ENCODE data around the gene FBXW5. TPM values are rescaled to one million over a fixed set of nuclear protein-coding genes. Genes with fewer than 3 reads are reported as not detected.

FBXW5 gene
- total RNA-seq, 2 donors from 2014 or later = 199 to 304 TPM

DNA sequence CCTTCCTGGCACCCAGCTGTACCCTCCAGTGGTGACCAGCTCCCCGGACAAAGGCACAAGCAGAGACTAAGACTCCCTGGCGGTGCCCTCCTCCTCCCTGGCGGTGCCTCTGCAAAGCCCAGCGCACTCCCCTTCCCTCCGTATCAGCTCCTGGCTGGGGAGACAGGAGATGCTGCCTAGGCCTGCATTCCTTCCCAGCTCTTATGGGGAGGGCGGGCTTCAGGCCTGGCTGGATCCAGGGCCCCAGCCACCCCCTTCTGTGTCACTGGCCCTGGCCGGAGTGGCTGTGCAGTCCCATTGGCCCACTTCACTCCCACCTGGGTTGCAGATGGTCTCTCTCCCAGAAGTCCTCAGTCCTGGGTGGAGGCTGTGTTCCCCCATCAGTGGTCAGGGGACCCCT is 13.9 kb upstream of the FBXW5 start:
- TF ChIP-seq POLR2A (IDR thresholded peaks at IDR 0.05) = no peak
- TF ChIP-seq POLR2AphosphoS5 (IDR thresholded peaks at IDR 0.05) = no peak
- no peak for TF ChIP-seq CTCF (IDR thresholded peaks at IDR 0.05)
- 91% methylated on average over 7 of the region's 7 CpGs for WGBS
- Histone ChIP-seq H3K9me3 (no peaks in the 10 kb centered on the region), H3K4me1 (replicated peaks) (peaks cover 9% of the 10 kb centered on the region), H3K27ac (no peak overlapping the region), H3K36me3 (no peaks in the 10 kb centered on the region), H3K4me3 (no peak overlapping the region), H3K27me3 (replicated peaks; ENCODE audit: insufficient read depth) (no peaks in the 10 kb centered on the region)
- intact Hi-C loops (cut with DNase I) = no loop called here
- DNase-seq (ENCODE audit: low spot score) = no peak

DNA sequence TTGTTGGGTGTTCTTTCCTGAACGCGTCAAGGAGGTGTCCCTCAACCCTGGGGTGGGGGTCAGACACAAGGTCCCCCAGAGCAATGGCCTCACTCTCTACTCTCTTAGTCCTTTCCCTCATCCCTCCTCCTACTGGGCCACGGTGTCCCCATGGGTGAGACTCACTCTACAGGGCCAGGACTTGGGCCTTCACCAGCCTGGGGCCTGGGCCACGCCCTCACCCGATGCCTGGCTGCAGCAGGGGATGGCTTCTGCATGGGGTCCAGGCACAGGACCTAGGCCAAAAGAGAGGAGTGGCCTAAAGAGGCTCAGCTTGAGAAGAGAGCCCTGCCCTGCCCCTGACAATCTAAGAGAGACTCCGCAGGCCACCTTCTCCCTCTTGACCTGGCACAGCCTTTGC is 13.4 kb upstream of the FBXW5 start:
- H3K4me3 ChIP-seq = no peak overlapping the region
- no peaks in the 10 kb centered on the region for H3K27me3 ChIP-seq (replicated peaks; ENCODE audit: insufficient read depth)
- H3K27ac ChIP-seq = no peak overlapping the region
- no peaks in the 10 kb centered on the region for H3K9me3 ChIP-seq
- DNase-seq (ENCODE audit: low spot score) = no peak
- intact Hi-C loops (cut with DNase I) = no loop called here
- peaks cover 9% of the 10 kb centered on the region for H3K4me1 ChIP-seq (replicated peaks)
- TF ChIP-seq POLR2A (IDR thresholded peaks at IDR 0.05) = no peak
- no peak for TF ChIP-seq POLR2AphosphoS5 (IDR thresholded peaks at IDR 0.05)
- no peak for TF ChIP-seq CTCF (IDR thresholded peaks at IDR 0.05)
- H3K36me3 ChIP-seq = no peaks in the 10 kb centered on the region
- WGBS = 94% methylated on average over 6 of the region's 6 CpGs

GRCh38 chr9:136957461-136957860 is 12.9 kb upstream of the FBXW5 start:
- no peak for DNase-seq (ENCODE audit: low spot score)
- Histone ChIP-seq H3K9me3 (no peaks in the 10 kb centered on the region), H3K4me3 (no peak overlapping the region), H3K27ac (no peak overlapping the region), H3K4me1 (replicated peaks) (peaks cover 9% of the 10 kb centered on the region), H3K36me3 (no peaks in the 10 kb centered on the region), H3K27me3 (replicated peaks; ENCODE audit: insufficient read depth) (no peaks in the 10 kb centered on the region)
- TF ChIP-seq POLR2AphosphoS5 (IDR thresholded peaks at IDR 0.05) (no peak), CTCF (IDR thresholded peaks at IDR 0.05) (no peak), POLR2A (IDR thresholded peaks at IDR 0.05) (no peak)
- intact Hi-C loops (cut with DNase I) = no loop called here
- 94% methylated on average over 1 of the region's 1 CpG for WGBS

GRCh38 chr9:136956604-136957003 is 12.1 kb upstream of the FBXW5 start:
- Histone ChIP-seq H3K9me3 (no peaks in the 10 kb centered on the region), H3K4me1 (replicated peaks) (peaks cover 5% of the 10 kb centered on the region), H3K27me3 (replicated peaks; ENCODE audit: insufficient read depth) (no peaks in the 10 kb centered on the region), H3K27ac (no peak overlapping the region), H3K36me3 (no peaks in the 10 kb centered on the region), H3K4me3 (no peak overlapping the region)
- 98% methylated on average over 4 of the region's 4 CpGs for WGBS
- no peak for DNase-seq (ENCODE audit: low spot score)
- TF ChIP-seq CTCF (IDR thresholded peaks at IDR 0.05) = no peak
- TF ChIP-seq POLR2AphosphoS5 (IDR thresholded peaks at IDR 0.05) = no peak
- no peak for TF ChIP-seq POLR2A (IDR thresholded peaks at IDR 0.05)
- intact Hi-C loops (cut with DNase I) = no loop called here

- no peak for DNase-seq (ENCODE audit: low spot score)
- Histone ChIP-seq H3K9me3 (no peaks in the 10 kb centered on the region), H3K27me3 (replicated peaks; ENCODE audit: insufficient read depth) (no peaks in the 10 kb centered on the region), H3K36me3 (no peaks in the 10 kb centered on the region), H3K27ac (no peak overlapping the region), H3K4me1 (replicated peaks) (no peaks in the 10 kb centered on the region), H3K4me3 (no peak overlapping the region)
- TF ChIP-seq POLR2A (IDR thresholded peaks at IDR 0.05) (no peak), POLR2AphosphoS5 (IDR thresholded peaks at IDR 0.05) (no peak), CTCF (IDR thresholded peaks at IDR 0.05) (no peak)
- 94% methylated on average over 9 of the region's 9 CpGs for WGBS
- intact Hi-C loops (cut with DNase I) = no loop called here
Measured at GRCh38 chr9:136955943-136956335, 11.4 kb upstream of the FBXW5 start.

Measured in prostate gland (tissue), 2 donors.